H1 (cell line): ENCODE measurements around the gene MRPL42. TPM values are rescaled to one million over a fixed set of nuclear protein-coding genes. Genes with fewer than 3 reads are reported as not detected.

Experiments used
- ASH2L ChIP-seq: fragments of 200-600, 300-600 bp; sonication (generic); IDR thresholded peaks from one replicate; pipeline ENCODE4 v1.7.1; 2017; ENCODE audit warnings: low read length
- BACH1 ChIP-seq: IDR thresholded peaks from 2 replicates; pipeline ENCODE4 v1.6.1; 2012; ENCODE audit warnings: low read length, improper control_type of control experiment
- CHD2 ChIP-seq: IDR thresholded peaks from 2 replicates; pipeline ENCODE4 v1.6.1; 2012; ENCODE audit warnings: low read length, improper control_type of control experiment
- GABPA ChIP-seq: IDR thresholded peaks from 2 replicates; pipeline ENCODE4 v1.6.1; 2011; ENCODE audit warnings: mild to moderate bottlenecking, low read length, moderate library complexity, borderline replicate concordance; ENCODE audit not compliant: insufficient read depth
- RBBP5 ChIP-seq: IDR thresholded peaks from 2 replicates; pipeline ENCODE4 v1.7.1; 2012; ENCODE audit warnings: low read depth, mild to moderate bottlenecking, inconsistent platforms, low read length, moderate library complexity, borderline replicate concordance
- RNF2 ChIP-seq: fragments of 200-900, 300-1000 bp; sonication (generic); IDR thresholded peaks from 2 replicates; pipeline ENCODE4 v1.7.1; 2016; ENCODE audit warnings: borderline replicate concordance, low read depth, mild to moderate bottlenecking, antibody characterized with exemption, low read length; ENCODE audit not compliant: poor library complexity, severe bottlenecking; ENCODE audit errors: missing control alignments
- SAP30 ChIP-seq: fragments of 300-600 bp; sonication (generic); IDR thresholded peaks from 2 replicates; pipeline ENCODE4 v1.7.1; 2012; ENCODE audit warnings: low read length, moderate library complexity, mild to moderate bottlenecking, inconsistent platforms; ENCODE audit not compliant: insufficient read depth, insufficient replicate concordance
- SRF ChIP-seq: IDR thresholded peaks from 2 replicates; pipeline ENCODE4 v1.6.1; 2011; ENCODE audit warnings: mild to moderate bottlenecking, low read depth, low read length, moderate library complexity
- YY1 ChIP-seq: IDR thresholded peaks from 2 replicates; pipeline ENCODE4 v1.6.1; 2011; ENCODE audit warnings: low read depth, mild to moderate bottlenecking, low read length
- polyA plus RNA-seq, 7 experiments: library from polyadenylated mRNA; depleted of rRNA in 3 of 7; stranded (reverse) in 5 of 7; unstranded in 2 of 7; fragments of >200 nt in 5 of 7; fragments of 200-250 nt in 2 of 7; gene quantifications; 1 replicate in 5 of 7; 2 replicates in 1 of 7; 4 replicates in 1 of 7; pipeline versions ENCODE4 v1.2.1 to v1.2.3, GENCODE V29; 2011 to 2013; ENCODE audit warnings: missing spikeins in 2 of 7, mixed read lengths in 2 of 7
- total RNA-seq: library from RNA; stranded (reverse); fragmentation: NEBNext Ultra II Directional; extraction: Animal tissue kit (Norgen Biotek cat#: 25700); gene quantifications from 2 replicates; pipeline ENCODE4 v1.2.1, GENCODE V29; 2021
- TF ChIP-seq, protein P1 (sequence below): IDR thresholded peaks from 2 replicates; pipeline ENCODE4 v1.6.1; 2012; ENCODE audit warnings: inconsistent platforms

MRPL42 gene
- total and polyA plus RNA-seq, 2 of the 8 experiments (the other 6 are each of a cell fraction or from before 2014, with no cell fraction given): 110 to 176 TPM

DNA sequence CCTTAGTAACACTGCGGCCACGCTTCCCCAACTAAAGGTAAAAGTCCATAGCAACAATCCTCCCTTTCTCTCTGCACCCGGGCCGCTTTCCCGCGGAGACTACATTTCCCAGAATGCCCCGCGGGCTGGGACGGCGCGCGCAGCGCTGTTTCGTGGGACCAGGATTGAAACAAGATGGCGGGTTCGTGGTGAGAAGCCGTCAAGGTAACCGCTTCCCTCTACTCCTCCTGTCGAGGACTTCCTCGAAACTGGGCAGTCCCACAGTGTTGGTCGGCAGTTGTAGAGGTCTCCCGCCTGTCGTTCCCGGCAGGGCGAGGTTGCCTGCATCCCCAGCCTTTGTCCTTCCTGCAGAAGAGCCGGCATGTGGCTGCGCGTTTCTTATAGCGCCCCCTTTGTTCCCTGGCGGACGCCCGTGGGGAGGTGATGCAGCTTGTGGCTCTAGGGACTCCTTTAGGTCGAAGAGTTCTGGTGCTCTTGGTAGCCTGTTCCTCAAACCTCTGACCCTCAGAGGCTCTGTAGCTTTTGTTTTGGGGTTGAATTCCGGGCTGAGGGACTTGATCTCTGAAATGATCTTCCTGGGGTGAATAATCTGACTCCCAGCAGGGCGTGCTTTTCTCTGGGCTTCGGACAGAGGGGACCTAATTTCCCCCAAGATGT lies at the start of gene MRPL42 (continued):
- no peak for TF ChIP-seq SAP30
- no peak for TF ChIP-seq GABPA
- TF ChIP-seq ASH2L: peak; percentile 96
- peak; percentile 72 for TF ChIP-seq BACH1
- no peak for TF ChIP-seq RNF2
- 0 out of 2 replicates have a peak, but pooled peaks have one; percentile 36 for TF ChIP-seq RBBP5
- peak; percentile 97 for TF ChIP-seq YY1
- TF ChIP-seq, protein P1, sequence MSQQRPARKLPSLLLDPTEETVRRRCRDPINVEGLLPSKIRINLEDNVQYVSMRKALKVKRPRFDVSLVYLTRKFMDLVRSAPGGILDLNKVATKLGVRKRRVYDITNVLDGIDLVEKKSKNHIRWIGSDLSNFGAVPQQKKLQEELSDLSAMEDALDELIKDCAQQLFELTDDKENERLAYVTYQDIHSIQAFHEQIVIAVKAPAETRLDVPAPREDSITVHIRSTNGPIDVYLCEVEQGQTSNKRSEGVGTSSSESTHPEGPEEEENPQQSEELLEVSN: peak; percentile 48
- no peak for TF ChIP-seq SRF
- peak; percentile 24; the same call in 1 of the 2 replicates for TF ChIP-seq CHD2
